ENCODE data around the gene MEF2D.
A peak's percentile ranks its signal among the peaks of the same experiment; 100 is the strongest.

MEF2D gene

DNA sequence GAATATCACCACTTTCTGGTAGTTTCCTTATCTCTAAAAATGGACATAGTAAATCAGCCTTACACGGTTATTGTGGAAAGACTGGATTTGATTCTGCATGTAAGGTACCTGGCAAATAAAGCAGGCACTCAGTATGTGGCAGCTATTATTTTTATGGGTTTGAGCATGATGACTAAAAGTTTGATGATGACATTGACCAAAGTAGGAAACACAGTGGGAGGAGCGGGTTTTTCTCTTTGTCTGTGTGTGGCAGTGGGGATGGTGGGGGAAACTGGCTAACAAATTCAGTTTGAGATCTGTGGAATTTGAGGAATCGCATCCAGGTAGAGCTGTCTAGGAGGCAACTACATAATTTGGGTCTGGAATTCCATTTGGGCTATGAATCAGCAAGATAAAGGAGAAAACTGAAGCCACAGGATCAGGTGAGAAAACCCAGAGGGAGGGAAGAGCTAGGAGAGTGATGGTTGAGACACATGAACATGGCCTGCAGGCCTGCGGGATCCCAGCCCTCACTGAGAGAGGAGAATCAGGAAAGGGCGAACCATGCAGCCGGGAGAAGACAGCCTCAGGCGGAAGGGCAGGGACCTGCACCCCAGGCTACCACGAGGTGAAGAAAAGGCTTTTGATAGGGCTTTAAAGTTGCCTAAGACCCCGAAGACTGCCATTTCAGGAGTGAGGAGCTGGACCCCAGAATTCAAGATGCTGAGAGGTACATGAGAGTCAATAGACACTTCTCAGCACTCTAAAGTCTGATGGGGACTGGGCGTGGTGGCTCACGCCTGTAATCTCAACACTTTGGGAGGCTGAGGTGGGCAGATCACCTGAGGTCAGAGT lies 52.2 kb downstream of the MEF2D start:
- TF ChIP-seq, protein P1, sequence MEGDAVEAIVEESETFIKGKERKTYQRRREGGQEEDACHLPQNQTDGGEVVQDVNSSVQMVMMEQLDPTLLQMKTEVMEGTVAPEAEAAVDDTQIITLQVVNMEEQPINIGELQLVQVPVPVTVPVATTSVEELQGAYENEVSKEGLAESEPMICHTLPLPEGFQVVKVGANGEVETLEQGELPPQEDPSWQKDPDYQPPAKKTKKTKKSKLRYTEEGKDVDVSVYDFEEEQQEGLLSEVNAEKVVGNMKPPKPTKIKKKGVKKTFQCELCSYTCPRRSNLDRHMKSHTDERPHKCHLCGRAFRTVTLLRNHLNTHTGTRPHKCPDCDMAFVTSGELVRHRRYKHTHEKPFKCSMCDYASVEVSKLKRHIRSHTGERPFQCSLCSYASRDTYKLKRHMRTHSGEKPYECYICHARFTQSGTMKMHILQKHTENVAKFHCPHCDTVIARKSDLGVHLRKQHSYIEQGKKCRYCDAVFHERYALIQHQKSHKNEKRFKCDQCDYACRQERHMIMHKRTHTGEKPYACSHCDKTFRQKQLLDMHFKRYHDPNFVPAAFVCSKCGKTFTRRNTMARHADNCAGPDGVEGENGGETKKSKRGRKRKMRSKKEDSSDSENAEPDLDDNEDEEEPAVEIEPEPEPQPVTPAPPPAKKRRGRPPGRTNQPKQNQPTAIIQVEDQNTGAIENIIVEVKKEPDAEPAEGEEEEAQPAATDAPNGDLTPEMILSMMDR (IDR thresholded peaks at IDR 0.05; ENCODE audit: low read length, missing control alignments): no peak
- H3K4me3 ChIP-seq (replicated peaks; ENCODE audit: low read depth, low read length): no peak overlapping the region
- DNase-seq (ENCODE audit: low read depth): no peak

DNA sequence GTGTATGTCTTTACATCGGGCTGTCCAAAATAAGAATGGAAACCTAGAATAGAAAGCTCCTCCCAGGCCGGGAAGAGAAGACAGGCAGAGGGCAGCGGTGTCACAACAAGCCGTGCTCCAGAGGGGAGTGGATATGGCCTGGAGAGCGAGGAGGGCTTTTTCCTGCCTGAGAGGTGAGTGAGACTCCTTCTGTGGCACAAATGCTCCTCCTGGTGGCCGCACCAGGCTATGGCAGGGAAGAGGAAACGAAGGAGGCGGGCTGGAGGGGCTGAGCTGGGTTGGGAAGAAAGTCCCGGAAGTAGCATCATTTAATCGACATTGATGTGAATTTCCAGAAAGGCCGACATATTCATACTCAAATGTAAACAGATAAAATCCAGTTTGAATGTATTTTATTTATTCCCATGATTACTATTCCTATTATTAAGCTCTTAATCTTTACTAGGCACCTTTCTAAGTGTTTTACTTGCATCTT lies 54.7 kb downstream of the MEF2D start:
- no peak overlapping the region for H3K4me3 ChIP-seq (replicated peaks; ENCODE audit: low read depth, low read length)
- TF ChIP-seq, protein P1 (IDR thresholded peaks at IDR 0.05; ENCODE audit: low read length, missing control alignments): peak; percentile 95
- DNase-seq (ENCODE audit: low read depth): peak; percentile 85

DNA sequence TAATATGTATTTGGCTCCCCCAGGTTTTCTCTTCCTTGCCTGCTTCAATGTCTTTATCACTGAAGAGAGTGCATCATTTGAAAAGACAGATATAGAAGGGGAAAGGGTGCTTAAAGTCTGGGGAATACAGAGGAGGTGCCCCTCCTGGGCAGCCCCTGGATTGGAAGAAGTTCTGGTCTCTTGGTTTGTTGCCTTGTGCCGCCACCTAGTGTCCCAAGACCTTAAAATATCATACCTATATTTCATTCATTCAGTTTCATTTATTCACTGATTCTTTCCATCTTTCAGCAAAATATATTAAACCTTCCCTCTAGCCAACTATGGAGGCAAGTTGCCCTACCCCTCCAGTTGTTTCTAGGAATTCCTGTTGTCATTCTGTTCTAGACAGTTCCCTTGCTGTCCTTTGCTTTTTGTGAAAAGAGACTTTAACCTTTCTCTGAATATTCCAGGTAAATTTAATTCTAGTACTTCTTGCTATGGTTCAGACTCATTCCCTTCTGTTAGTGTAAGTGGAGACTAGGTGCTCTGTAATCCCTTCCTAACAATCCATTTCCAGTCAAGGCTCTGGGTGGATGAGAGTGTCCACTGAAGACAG lies 56.1 kb downstream of the MEF2D start:
- DNase-seq (ENCODE audit: low read depth): peak; percentile 35
- TF ChIP-seq, protein P1 (IDR thresholded peaks at IDR 0.05; ENCODE audit: low read length, missing control alignments): peak; percentile 41
- H3K4me3 ChIP-seq (replicated peaks; ENCODE audit: low read depth, low read length): no peak overlapping the region

DNA sequence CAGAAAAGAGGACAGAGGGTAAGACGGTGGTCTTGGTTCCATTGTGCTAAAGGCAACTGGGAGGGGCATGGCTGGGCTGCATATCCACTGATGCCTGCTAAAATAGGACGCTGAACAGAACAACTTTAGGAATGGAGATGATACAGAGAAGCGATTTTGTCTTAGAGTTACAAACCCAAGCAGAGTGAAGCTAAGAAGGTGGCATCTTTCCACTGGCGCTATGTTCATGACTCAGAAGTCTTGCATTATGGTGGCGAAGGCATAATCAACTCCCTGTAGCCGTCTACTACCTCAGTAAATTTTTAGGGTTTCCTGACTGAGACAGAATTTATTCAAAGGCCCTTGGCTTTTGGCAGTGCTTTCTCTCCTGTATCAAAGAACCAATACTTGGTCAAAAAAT lies 57.3 kb downstream of the MEF2D start:
- no peak overlapping the region for H3K4me3 ChIP-seq (replicated peaks; ENCODE audit: low read depth, low read length)
- TF ChIP-seq, protein P1 (IDR thresholded peaks at IDR 0.05; ENCODE audit: low read length, missing control alignments): no peak
- no peak for DNase-seq (ENCODE audit: low read depth)

DNA sequence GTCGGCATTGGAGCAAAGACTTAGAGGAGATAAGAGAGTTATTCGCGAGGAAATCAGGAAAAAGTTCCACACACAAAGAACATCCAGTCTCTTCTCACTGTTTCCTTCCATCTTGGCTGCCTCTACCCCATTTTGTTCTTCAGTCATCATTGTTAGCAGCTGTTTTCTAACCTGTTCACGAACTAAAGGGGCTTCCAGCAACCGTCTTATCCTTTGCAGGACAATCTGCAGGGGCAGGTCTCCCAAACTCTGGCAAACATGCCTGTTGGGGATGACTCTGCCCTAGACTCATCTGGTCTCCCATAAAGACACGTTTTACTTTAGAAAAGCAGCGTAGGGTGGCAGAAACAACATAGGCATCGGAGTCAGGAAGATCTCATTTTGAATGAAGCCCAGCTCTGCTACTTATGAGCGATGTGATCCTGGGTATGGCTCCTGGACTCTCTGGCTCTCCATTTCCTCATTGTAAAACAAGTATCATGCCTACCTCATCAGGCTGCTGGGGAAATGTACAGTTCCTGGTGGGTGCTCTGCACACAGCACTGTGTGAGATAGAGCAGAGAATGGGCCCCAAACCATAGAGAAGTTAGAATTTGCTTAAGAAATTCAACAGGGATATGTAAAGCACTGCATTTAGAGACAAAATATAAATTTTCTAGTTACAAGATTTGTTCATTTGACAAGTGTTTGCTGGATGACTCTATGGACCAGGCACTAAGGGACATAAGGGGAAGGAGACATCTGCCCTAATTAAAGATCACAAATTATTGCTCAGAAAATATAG lies 59.7 kb downstream of the MEF2D start:
- TF ChIP-seq, protein P1 (IDR thresholded peaks at IDR 0.05; ENCODE audit: low read length, missing control alignments): no peak
- H3K4me3 ChIP-seq (replicated peaks; ENCODE audit: low read depth, low read length): no peak overlapping the region
- no peak for DNase-seq (ENCODE audit: low read depth)

DNA sequence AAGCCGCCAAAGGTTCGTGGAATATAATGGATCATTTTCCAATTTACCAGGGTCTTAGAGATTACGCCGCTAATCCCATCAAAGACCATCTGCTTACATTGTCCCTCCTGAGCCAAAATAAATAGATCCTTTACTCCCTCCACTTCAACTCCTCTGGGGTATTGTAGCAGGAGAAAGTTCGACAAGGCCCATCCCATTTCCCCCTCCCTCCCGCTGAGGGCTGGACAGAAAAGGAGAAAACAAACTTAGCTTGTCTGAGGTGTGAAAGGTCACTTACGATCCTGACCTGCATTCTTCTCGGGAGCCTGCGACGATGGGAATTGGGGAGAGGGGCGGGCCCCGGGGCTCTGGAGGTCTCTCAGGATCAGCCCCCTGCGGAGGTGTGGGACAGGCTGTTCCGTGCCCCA lies 60.8 kb downstream of the MEF2D start:
- H3K4me3 ChIP-seq (replicated peaks; ENCODE audit: low read depth, low read length): no peak overlapping the region
- no peak for DNase-seq (ENCODE audit: low read depth)
- TF ChIP-seq, protein P1 (IDR thresholded peaks at IDR 0.05; ENCODE audit: low read length, missing control alignments): no peak

Measured in fibroblast of pulmonary artery (primary cell).